A549 treated with Mapracorat at 1 μM for 4 hours (cell line): ENCODE results near the gene C11orf97. TPM values are rescaled to one million over a fixed set of nuclear protein-coding genes. Genes with fewer than 3 reads are reported as not detected.

Experiments used
- total RNA-seq: library from RNA; stranded (reverse); fragments of 200-300 nt; extraction: Qiagen RNA extraction; gene quantifications from 5 replicates; pipeline ENCODE4 v1.2.3, GENCODE V29; 2022

The C11orf97 gene, protein sequence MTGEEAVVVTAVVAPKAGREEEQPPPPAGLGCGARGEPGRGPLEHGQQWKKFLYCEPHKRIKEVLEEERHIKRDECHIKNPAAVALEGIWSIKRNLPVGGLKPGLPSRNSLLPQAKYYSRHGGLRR
- not detected in 5 replicates for total RNA-seq

GRCh38 chr11:94511932-94512781 is at the start of gene C11orf97:
C11orf97 (plus strand) TSS chr11:94512461; CDS start chr11:94512529, 68 bp downstream.

DNA sequence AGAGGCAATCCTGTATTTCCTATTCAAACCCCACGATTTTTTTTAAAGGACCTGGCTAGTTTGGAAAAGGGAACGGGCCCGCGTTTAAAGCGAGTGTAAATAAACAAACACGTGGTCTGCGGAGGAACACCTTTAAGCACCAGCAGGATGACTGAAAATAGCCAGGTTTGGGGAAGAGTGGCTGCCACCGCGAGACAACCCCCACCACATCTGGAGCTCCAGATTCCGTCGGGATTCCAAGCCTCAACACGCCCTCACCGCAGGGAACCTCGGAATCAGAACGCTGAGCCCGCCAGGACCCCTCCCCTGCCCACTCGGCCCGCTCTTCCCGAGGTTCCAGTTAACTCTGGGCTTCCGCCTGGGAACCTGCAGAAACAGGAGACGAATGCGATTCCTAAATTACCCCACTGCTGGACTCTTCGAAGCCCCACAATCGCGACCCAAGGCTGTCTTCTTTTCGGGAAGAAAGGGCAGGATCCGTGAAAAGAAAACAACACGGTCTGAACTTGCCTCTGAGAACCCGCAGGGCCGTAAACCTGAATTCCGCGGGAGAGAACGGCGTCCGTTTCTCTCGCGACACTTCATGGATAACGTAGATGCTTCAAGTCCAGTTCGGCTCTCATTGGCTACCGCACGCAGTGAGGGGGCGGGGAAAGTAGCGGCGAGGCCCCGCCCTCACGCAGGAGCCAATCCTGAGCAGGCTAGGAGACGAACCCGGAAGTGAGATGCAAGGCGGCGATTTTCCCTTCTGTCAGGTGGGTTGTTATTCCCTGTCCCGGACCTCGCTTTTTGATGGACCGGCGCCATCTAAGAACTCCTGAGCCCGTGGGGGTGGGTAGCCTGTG is 18.8 kb upstream of the C11orf97 start, which contains the start of the genes ANKRD49 and MRE11:
Gene ANKRD49 (plus strand): TSS at position 704 of the 845 bp plus-strand sequence. CDS start 2,710 bp downstream, outside the sequence.
Gene MRE11 (minus strand): TSS at position 564 of the 845 bp plus-strand sequence. CDS start 1,043 bp downstream, outside the sequence.

GRCh38 chr11:94543695-94544645 is 31.7 kb downstream of the C11orf97 start, which contains the start of gene FUT4:
FUT4 (plus strand) TSS chr11:94543921; CDS start chr11:94544134, 213 bp downstream.

DNA sequence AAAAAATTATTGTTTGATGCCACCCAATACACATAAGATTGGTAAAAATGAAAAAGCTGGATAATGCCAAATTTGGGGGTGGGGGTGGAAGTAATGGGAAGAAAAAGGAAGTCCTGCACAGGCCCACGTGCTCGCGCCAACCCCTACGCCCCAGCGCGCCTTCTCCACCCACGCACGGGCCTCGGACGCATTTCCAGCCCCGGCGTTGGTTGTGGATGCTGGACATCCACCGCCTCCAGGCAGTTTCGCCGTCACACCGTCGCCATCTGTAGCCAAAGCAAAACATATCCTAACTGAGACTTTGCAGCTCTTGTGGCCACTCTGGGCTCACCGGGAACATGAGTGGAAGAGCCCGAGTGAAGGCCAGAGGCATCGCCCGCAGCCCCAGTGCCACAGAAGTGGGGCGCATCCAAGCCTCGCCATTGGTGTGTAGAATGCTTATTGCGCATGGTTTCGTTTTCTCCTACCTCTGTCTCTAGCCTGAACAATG is 55.0 kb downstream of the C11orf97 start, which contains the start of gene PIWIL4:
Gene PIWIL4 (plus strand): TSS at position 188 of the 490 bp plus-strand sequence. CDS start 151 bp downstream, at position 339.

Other genes with a start within 250 kb of the C11orf97 start
- gene IZUMO1R, start 207.9 kb upstream of the C11orf97 start, total RNA-seq, result not detected in 5 replicates
- gene GPR83, start 111.0 kb upstream of the C11orf97 start, total RNA-seq, result 0.05 to 0.07 TPM (median 0.06 TPM) in 5 replicates
- gene MRE11, start 18.6 kb upstream of the C11orf97 start, total RNA-seq, result 12.1 to 15.9 TPM (median 14.6 TPM) in 5 replicates
- gene ANKRD49, start 18.5 kb upstream of the C11orf97 start, total RNA-seq, result 5.8 to 6.7 TPM (median 6.0 TPM) in 5 replicates
- 2.0 to 2.9 TPM (median 2.5 TPM) in 5 replicates for gene FUT4, start 31.5 kb downstream of the C11orf97 start, total RNA-seq
- gene PIWIL4, start 54.9 kb downstream of the C11orf97 start, total RNA-seq, result 0.19 to 0.40 TPM (median 0.29 TPM) in 5 replicates